HepG2 (cell line): Measurements from ENCODE around the gene DRAM1. TPM values are rescaled to one million over a fixed set of nuclear protein-coding genes. Genes with fewer than 3 reads are reported as not detected.

Experiments
- BORCS8-MEF2B ChIP-seq: sonication (generic); formaldehyde crosslinking; IDR thresholded peaks from 2 replicates; pipeline ENCODE4 v1.8.0; 2022; ENCODE audit warnings: mild to moderate bottlenecking, missing genetic modification reagents
- GABPB1 ChIP-seq: IDR thresholded peaks from 2 replicates; pipeline ENCODE4 v1.6.1; 2016; ENCODE audit warnings: mild to moderate bottlenecking, missing genetic modification reagents, moderate library complexity, missing compliant biosample characterization
- HOXA7 ChIP-seq: sonication (generic); formaldehyde crosslinking; IDR thresholded peaks from 2 replicates; pipeline ENCODE4 v1.8.1; 2022; ENCODE audit warnings: mild to moderate bottlenecking, missing genetic modification reagents, moderate library complexity
- KMT2A ChIP-seq: sonication (generic); formaldehyde crosslinking; IDR thresholded peaks from 2 replicates; pipeline ENCODE4 v1.4.0; 2020; ENCODE audit warnings: missing genetic modification reagents
- MNT ChIP-seq: fragments of 450-650 bp; IDR thresholded peaks from 2 replicates; pipeline ENCODE4 v1.6.1; 2016
- PITX1 ChIP-seq: sonication (generic); formaldehyde crosslinking; IDR thresholded peaks from 2 replicates; pipeline ENCODE4 v1.5.1; 2020; ENCODE audit warnings: mild to moderate bottlenecking, missing genetic modification reagents
- RBFOX2 ChIP-seq: fragments of 200-400 bp; formaldehyde crosslinking; IDR thresholded peaks from 2 replicates; pipeline ENCODE4 v1.6.1; 2017; ENCODE audit warnings: low read depth, mild to moderate bottlenecking, low read length
- RFXAP ChIP-seq: sonication (generic); formaldehyde crosslinking; IDR thresholded peaks from 2 replicates; pipeline ENCODE4 v1.4.0; 2020; ENCODE audit warnings: missing genetic modification reagents, borderline replicate concordance
- TAF1 ChIP-seq: sonication (generic); formaldehyde crosslinking; IDR thresholded peaks from 2 replicates; pipeline ENCODE4 v1.4.0; 2020; ENCODE audit warnings: missing genetic modification reagents
- ZC3H13 ChIP-seq: sonication (generic); formaldehyde crosslinking; IDR thresholded peaks from 2 replicates; pipeline ENCODE4 v1.8.1; 2023; ENCODE audit warnings: mild to moderate bottlenecking, missing genetic modification reagents, moderate library complexity
- ZKSCAN5 ChIP-seq: sonication (generic); formaldehyde crosslinking; IDR thresholded peaks from 2 replicates; pipeline ENCODE4 v1.5.1; 2020; ENCODE audit warnings: mild to moderate bottlenecking, missing genetic modification reagents
- ZNF18 ChIP-seq: sonication (generic); formaldehyde crosslinking; IDR thresholded peaks from 2 replicates; pipeline ENCODE4 v1.8.0; 2022; ENCODE audit warnings: mild to moderate bottlenecking, missing genetic modification reagents; ENCODE audit not compliant: insufficient replicate concordance
- ZNF235 ChIP-seq: sonication (generic); formaldehyde crosslinking; IDR thresholded peaks from 2 replicates; pipeline ENCODE4 v1.8.1; 2023; ENCODE audit warnings: mild to moderate bottlenecking, missing genetic modification reagents, borderline replicate concordance
- ZNF570 ChIP-seq: sonication (generic); formaldehyde crosslinking; IDR thresholded peaks from 2 replicates; pipeline ENCODE4 v1.4.0; 2020; ENCODE audit warnings: mild to moderate bottlenecking, missing genetic modification reagents, borderline replicate concordance
- ZNF782 ChIP-seq: sonication (generic); formaldehyde crosslinking; IDR thresholded peaks from 2 replicates; pipeline ENCODE4 v1.4.0; 2020; ENCODE audit warnings: missing genetic modification reagents, mild to moderate bottlenecking, borderline replicate concordance
- ZNF788 ChIP-seq: sonication (generic); formaldehyde crosslinking; IDR thresholded peaks from 2 replicates; pipeline ENCODE4 v1.5.0; 2020; ENCODE audit warnings: mild to moderate bottlenecking, missing genetic modification reagents, borderline replicate concordance
- ZNF83 ChIP-seq: sonication (generic); formaldehyde crosslinking; IDR thresholded peaks from 2 replicates; pipeline ENCODE4 v1.4.0; 2020; ENCODE audit warnings: missing genetic modification reagents, mild to moderate bottlenecking, borderline replicate concordance
- polyA plus RNA-seq, 8 experiments: library from polyadenylated mRNA; depleted of rRNA in 3 of 8; stranded (reverse) in 7 of 8; unstranded in 1 of 8; fragments of >200 nt; fragmentation: Illumina TruSeq in 4 of 8; extraction: Trizol in 4 of 8; gene quantifications; 2 replicates each; pipeline versions ENCODE4 v1.2.1 to v1.2.3, GENCODE V29; 2011 to 2016; ENCODE audit warnings: low read depth in 4 of 8, missing spikeins in 1 of 8, mixed read lengths in 1 of 8; ENCODE audit not compliant: insufficient read depth in 1 of 8
- total RNA-seq, 5 experiments: library from RNA; depleted of rRNA; stranded (reverse); fragments of >200 nt; fragmentation: Illumina TruSeq; extraction: Trizol; gene quantifications; 2 replicates each; pipeline ENCODE4 v1.2.3, GENCODE V29; 2016; ENCODE audit warnings: low read depth in 1 of 5
- TF ChIP-seq, protein P1 (sequence below): sonication (generic); formaldehyde crosslinking; IDR thresholded peaks from 2 replicates; pipeline ENCODE4 v1.4.0; 2020; ENCODE audit warnings: missing genetic modification reagents
- TF ChIP-seq, protein P2 (sequence below): sonication (generic); formaldehyde crosslinking; IDR thresholded peaks from 2 replicates; pipeline ENCODE4 v1.4.0; 2020; ENCODE audit warnings: missing genetic modification reagents, borderline replicate concordance

DRAM1 gene
- total and polyA plus RNA-seq, 2 of the 13 experiments (the other 11 are each of a cell fraction or from before 2014, with no cell fraction given): 20.9 to 32.6 TPM

GRCh38 chr12:101876861-101877805 is at the start of gene DRAM1 (continued):
- TF ChIP-seq ZNF570 (CRISPR knock-in tag): no peak
- peak; percentile 84 for TF ChIP-seq GABPB1 (CRISPR knock-in tag)
- TF ChIP-seq HOXA7 (CRISPR knock-in tag): no peak
- peak; percentile 80; the same call in 1 of the 2 replicates for TF ChIP-seq ZC3H13 (CRISPR knock-in tag)
- peak; percentile 86 for TF ChIP-seq ZNF18 (CRISPR knock-in tag)
- TF ChIP-seq ZKSCAN5 (CRISPR knock-in tag): no peak
- TF ChIP-seq ZNF235 (CRISPR knock-in tag): peak; percentile 31; the same call in 1 of the 2 replicates
- no peak; the same call in 1 of the 2 replicates for TF ChIP-seq ZNF782 (CRISPR knock-in tag)
- peak; percentile 32; the same call in 1 of the 2 replicates for TF ChIP-seq ZNF83 (CRISPR knock-in tag)
- TF ChIP-seq RBFOX2: peak; percentile 90
- TF ChIP-seq BORCS8-MEF2B (CRISPR knock-in tag): peak; percentile 61; the same call in 1 of the 2 replicates
- peak; percentile 94 for TF ChIP-seq KMT2A (CRISPR knock-in tag)
- no peak for TF ChIP-seq ZNF788 (CRISPR knock-in tag)
- TF ChIP-seq TAF1 (CRISPR knock-in tag): peak; percentile 41; the same call in 1 of the 2 replicates
- TF ChIP-seq RFXAP (CRISPR knock-in tag): no peak
- TF ChIP-seq, protein P1, sequence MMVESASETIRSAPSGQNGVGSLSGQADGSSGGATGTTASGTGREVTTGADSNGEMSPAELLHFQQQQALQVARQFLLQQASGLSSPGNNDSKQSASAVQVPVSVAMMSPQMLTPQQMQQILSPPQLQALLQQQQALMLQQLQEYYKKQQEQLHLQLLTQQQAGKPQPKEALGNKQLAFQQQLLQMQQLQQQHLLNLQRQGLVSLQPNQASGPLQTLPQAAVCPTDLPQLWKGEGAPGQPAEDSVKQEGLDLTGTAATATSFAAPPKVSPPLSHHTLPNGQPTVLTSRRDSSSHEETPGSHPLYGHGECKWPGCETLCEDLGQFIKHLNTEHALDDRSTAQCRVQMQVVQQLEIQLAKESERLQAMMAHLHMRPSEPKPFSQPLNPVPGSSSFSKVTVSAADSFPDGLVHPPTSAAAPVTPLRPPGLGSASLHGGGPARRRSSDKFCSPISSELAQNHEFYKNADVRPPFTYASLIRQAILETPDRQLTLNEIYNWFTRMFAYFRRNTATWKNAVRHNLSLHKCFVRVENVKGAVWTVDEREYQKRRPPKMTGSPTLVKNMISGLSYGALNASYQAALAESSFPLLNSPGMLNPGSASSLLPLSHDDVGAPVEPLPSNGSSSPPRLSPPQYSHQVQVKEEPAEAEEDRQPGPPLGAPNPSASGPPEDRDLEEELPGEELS (CRISPR knock-in tag): peak; percentile 54
- no peak for TF ChIP-seq MNT
- peak; percentile 91 for TF ChIP-seq PITX1
- TF ChIP-seq, protein P2, sequence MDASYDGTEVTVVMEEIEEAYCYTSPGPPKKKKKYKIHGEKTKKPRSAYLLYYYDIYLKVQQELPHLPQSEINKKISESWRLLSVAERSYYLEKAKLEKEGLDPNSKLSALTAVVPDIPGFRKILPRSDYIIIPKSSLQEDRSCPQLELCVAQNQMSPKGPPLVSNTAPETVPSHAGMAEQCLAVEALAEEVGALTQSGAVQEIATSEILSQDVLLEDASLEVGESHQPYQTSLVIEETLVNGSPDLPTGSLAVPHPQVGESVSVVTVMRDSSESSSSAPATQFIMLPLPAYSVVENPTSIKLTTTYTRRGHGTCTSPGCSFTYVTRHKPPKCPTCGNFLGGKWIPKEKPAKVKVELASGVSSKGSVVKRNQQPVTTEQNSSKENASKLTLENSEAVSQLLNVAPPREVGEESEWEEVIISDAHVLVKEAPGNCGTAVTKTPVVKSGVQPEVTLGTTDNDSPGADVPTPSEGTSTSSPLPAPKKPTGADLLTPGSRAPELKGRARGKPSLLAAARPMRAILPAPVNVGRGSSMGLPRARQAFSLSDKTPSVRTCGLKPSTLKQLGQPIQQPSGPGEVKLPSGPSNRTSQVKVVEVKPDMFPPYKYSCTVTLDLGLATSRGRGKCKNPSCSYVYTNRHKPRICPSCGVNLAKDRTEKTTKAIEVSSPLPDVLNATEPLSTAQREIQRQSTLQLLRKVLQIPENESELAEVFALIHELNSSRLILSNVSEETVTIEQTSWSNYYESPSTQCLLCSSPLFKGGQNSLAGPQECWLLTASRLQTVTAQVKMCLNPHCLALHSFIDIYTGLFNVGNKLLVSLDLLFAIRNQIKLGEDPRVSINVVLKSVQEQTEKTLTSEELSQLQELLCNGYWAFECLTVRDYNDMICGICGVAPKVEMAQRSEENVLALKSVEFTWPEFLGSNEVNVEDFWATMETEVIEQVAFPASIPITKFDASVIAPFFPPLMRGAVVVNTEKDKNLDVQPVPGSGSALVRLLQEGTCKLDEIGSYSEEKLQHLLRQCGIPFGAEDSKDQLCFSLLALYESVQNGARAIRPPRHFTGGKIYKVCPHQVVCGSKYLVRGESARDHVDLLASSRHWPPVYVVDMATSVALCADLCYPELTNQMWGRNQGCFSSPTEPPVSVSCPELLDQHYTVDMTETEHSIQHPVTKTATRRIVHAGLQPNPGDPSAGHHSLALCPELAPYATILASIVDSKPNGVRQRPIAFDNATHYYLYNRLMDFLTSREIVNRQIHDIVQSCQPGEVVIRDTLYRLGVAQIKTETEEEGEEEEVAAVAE (CRISPR knock-in tag): peak; percentile 45; the same call in 1 of the 2 replicates
